Spleen (tissue), 7 donors: ENCODE data around the gene IL1F10.

Experiments used
- CTCF ChIP-seq, 11 experiments: fragments of 200-600 bp in 7 of 11; fragments of 450-650 bp in 4 of 11; sonication (generic) in 4 of 11; IDR thresholded peaks in 8 of 11; conservative IDR thresholded peaks in 3 of 11; 1 replicate in 7 of 11; 2 replicates in 4 of 11; pipeline versions ENCODE4 v1.4.0 to v1.8.0; 2016 to 2021; ENCODE audit warnings: antibody characterized with exemption in 11 of 11, inconsistent platforms in 4 of 11, mild to moderate bottlenecking in 1 of 11
- POLR2A ChIP-seq, 3 donors: fragments of 450-650 bp; IDR thresholded peaks; one replicate each; pipeline ENCODE4 v1.5.1; 2017; ENCODE audit warnings: antibody characterized with exemption in 3 of 3, mild to moderate bottlenecking in 1 of 3
- donor health status: DM: no; HTN: no; CAD: no; lungs with moderate emphysema.
- donor health status: DM: no; HTN: no; CAD: no.
- donor health status: DM: no; HTN: no; CAD: no.

DNA sequence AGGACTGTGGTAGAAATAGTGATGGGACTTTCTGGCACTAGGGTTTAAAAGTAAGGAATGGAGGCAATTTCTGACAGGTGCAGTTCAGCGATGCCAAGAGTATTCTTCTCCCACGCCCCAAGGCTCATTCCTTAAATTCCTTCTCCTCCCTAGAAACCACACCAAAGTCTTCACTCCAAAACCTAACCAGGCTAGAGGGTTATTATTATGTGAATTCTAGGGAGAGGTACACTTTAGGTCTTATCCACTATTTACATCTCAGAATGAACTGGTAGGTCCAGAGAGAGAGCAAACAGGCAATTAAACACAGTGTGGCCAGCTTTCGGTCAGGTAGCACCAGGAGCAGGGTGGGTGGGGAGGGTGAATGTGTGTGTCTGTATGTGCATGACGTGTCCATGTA is 11.4 kb downstream of the IL1F10 start:
- TF ChIP-seq POLR2A (IDR thresholded peaks at IDR 0.05): no peak
- no peak for TF ChIP-seq CTCF (IDR thresholded peaks at IDR 0.05 in 8 of 11, conservative IDR thresholded peaks at IDR 0.05 in 3 of 11)
